NB4 (cell line): ENCODE measurements around the gene KDM1B.

Experiments
- DNase-seq: peaks from one replicate; pipeline ENCODE4 v3.0.0; 2010; ENCODE audit warnings: low read depth
- H3K4me3 ChIP-seq: one replicate; pipeline ENCODE4 v1.5.1; 2011; ENCODE audit warnings: mild to moderate bottlenecking, low read depth, low read length, moderate library complexity
- CTCF ChIP-seq: IDR thresholded peaks from one replicate; pipeline ENCODE4 v1.5.1; 2012; ENCODE audit warnings: low read depth, low read length
- MAX ChIP-seq: IDR thresholded peaks from 2 replicates; pipeline ENCODE4 v1.6.1; 2011; ENCODE audit warnings: low read depth, low read length
- MYC ChIP-seq: IDR thresholded peaks from 2 replicates; pipeline ENCODE4 v1.6.1; 2011; ENCODE audit warnings: low read depth, low read length
- POLR2A ChIP-seq: IDR thresholded peaks from 2 replicates; pipeline ENCODE4 v1.6.1; 2011; ENCODE audit warnings: mild to moderate bottlenecking; ENCODE audit not compliant: insufficient read length; ENCODE audit errors: extremely low read depth

The KDM1B gene

GRCh38 chr6:18264923-18265377 is 109.7 kb downstream of the KDM1B start:
- DNase-seq, result no peak
- no peak for TF ChIP-seq POLR2A
- TF ChIP-seq MAX, result 0 out of 2 replicates have a peak, but pooled peaks have one; percentile 28
- 0 out of 2 replicates have a peak, but pooled peaks have one; percentile 18 for TF ChIP-seq MYC
- no peak for TF ChIP-seq CTCF
- H3K4me3 ChIP-seq, result peak overlapping the region; percentile 68

GRCh38 chr6:18265787-18266522 is 110.7 kb downstream of the KDM1B start:
- TF ChIP-seq MAX, result no peak
- TF ChIP-seq CTCF, result no peak
- no peak for TF ChIP-seq MYC
- DNase-seq, result peak; percentile 15
- no peak overlapping the region for H3K4me3 ChIP-seq

- no peak overlapping the region for H3K4me3 ChIP-seq
- no peak for DNase-seq
- no peak for TF ChIP-seq CTCF
- TF ChIP-seq MAX, result no peak
- TF ChIP-seq POLR2A, result no peak
- TF ChIP-seq MYC, result no peak
Observed at GRCh38 chr6:18266523-18266912, 111.3 kb downstream of the KDM1B start.

- no peak for DNase-seq
- TF ChIP-seq MYC (no peak), CTCF (no peak), MAX (no peak), POLR2A (no peak)
- H3K4me3 ChIP-seq, result no peak overlapping the region
Observed at GRCh38 chr6:18268066-18268465, 112.8 kb downstream of the KDM1B start.

- TF ChIP-seq MAX (0 out of 2 replicates have a peak, but pooled peaks have one; percentile 22), MYC (no peak)
- H3K4me3 ChIP-seq, result no peak overlapping the region
- peak; percentile 54 for DNase-seq
Observed at GRCh38 chr6:18269253-18269652, 114.0 kb downstream of the KDM1B start.

GRCh38 chr6:18269717-18270116 is 114.5 kb downstream of the KDM1B start:
- H3K4me3 ChIP-seq, result no peak overlapping the region
- TF ChIP-seq MAX, result no peak
- no peak for TF ChIP-seq CTCF
- TF ChIP-seq MYC, result no peak
- no peak for TF ChIP-seq POLR2A
- DNase-seq, result no peak
